SK-N-SH (cell line): ENCODE measurements around the gene NF2. TPM values are rescaled to one million over a fixed set of nuclear protein-coding genes. Genes with fewer than 3 reads are reported as not detected.

Experiments
- CTCF ChIA-PET: fragments of 300-600, 350-600 bp; formaldehyde crosslinking; extraction: SDS; loops from one replicate; lab custom pipeline; 2021; lab: Yijun Ruan, JAX
- POLR2A ChIA-PET: fragments of 350-600 bp; sonication (Branson Sonifier 250); formaldehyde crosslinking; extraction: SDS; loops from one replicate; lab custom pipeline; 2020; ENCODE audit warnings: antibody characterized with exemption, inconsistent platforms; lab: Yijun Ruan, JAX
- DNase-seq: peaks from one replicate; pipeline ENCODE4 v3.0.0; 2012
- H2AFZ ChIP-seq: fragments of 200-600 bp; sonication (generic); 2 replicates; pipeline ENCODE4 v1.8.1; 2016; ENCODE audit warnings: antibody characterized with exemption, mild to moderate bottlenecking, low read depth
- H3F3A ChIP-seq: fragments of 200-600 bp; sonication (generic); replicated peaks from 2 replicates; pipeline ENCODE3; 2016; ENCODE audit warnings: antibody characterized with exemption, mild to moderate bottlenecking; ENCODE audit not compliant: insufficient read depth
- H3K27ac ChIP-seq, 2 experiments: fragments of 200-500 bp in 1 of 2; fragments of 200-600 bp in 1 of 2; sonication (Bioruptor generic) in 1 of 2; sonication (generic), shearing (Covaris generic) in 1 of 2; 2 replicates each; pipeline versions ENCODE4 v1.5.1 to v1.6.1; 2014 to 2016; ENCODE audit warnings: low read depth in 2 of 2, inconsistent platforms in 1 of 2, low read length in 1 of 2, mild to moderate bottlenecking in 1 of 2, mixed read lengths in 1 of 2
- H3K27me3 ChIP-seq: fragments of 200-600 bp; sonication (generic), shearing (Covaris generic); 2 replicates; pipeline ENCODE4 v1.6.1; 2016; ENCODE audit warnings: mixed run types; ENCODE audit not compliant: insufficient read depth
- H3K36me3 ChIP-seq, 2 experiments: fragments of 200-500 bp in 1 of 2; fragments of 200-600 bp in 1 of 2; sonication (Bioruptor generic) in 1 of 2; sonication (generic) in 1 of 2; replicated peaks in 1 of 2; 2 replicates each; pipeline versions ENCODE3 to v1.5.1; 2014 to 2016; ENCODE audit warnings: low read length in 1 of 2, mild to moderate bottlenecking in 1 of 2; ENCODE audit not compliant: insufficient read depth in 2 of 2, control insufficient read depth in 1 of 2
- H3K4me1 ChIP-seq, 2 experiments: fragments of 200-500 bp in 1 of 2; fragments of 200-600 bp in 1 of 2; sonication (Bioruptor generic) in 1 of 2; sonication (generic), shearing (Covaris generic) in 1 of 2; 2 replicates each; pipeline versions ENCODE4 v1.5.1 to v1.6.1; 2014 to 2016; ENCODE audit warnings: low read depth in 1 of 2, low read length in 1 of 2, mixed run types in 1 of 2; ENCODE audit not compliant: insufficient read depth in 2 of 2, control insufficient read depth in 1 of 2
- H3K4me2 ChIP-seq: fragments of 200-600 bp; sonication (generic), shearing (Covaris generic); 2 replicates; pipeline ENCODE4 v1.6.1; 2017; ENCODE audit warnings: mixed run types
- H3K4me3 ChIP-seq, 2 experiments: fragments of 200-500 bp in 1 of 2; fragments of 200-600 bp in 1 of 2; sonication (Bioruptor generic) in 1 of 2; sonication (generic), shearing (Covaris generic) in 1 of 2; 2 replicates each; pipeline versions ENCODE4 v1.5.1 to v1.8.1; 2014 to 2016; ENCODE audit warnings: low read depth in 2 of 2, inconsistent platforms in 1 of 2, low read length in 1 of 2, mild to moderate bottlenecking in 1 of 2, mixed read lengths in 1 of 2, moderate library complexity in 1 of 2
- H3K79me2 ChIP-seq: fragments of 200-600 bp; sonication (generic); 2 replicates; pipeline ENCODE4 v1.8.1; 2017; ENCODE audit warnings: mild to moderate bottlenecking; ENCODE audit not compliant: insufficient read depth
- H3K9ac ChIP-seq: fragments of 200-600 bp; sonication (generic); 2 replicates; pipeline ENCODE4 v1.6.1; 2017; ENCODE audit warnings: mixed run types
- H3K9me2 ChIP-seq: fragments of 200-600 bp; sonication (generic); 2 replicates; pipeline ENCODE4 v1.6.1; 2017; ENCODE audit warnings: mixed run types
- H3K9me3 ChIP-seq: fragments of 200-600 bp; sonication (generic); 2 replicates; pipeline ENCODE4 v1.6.1; 2017; ENCODE audit warnings: mixed run types, mild to moderate bottlenecking, moderate library complexity
- H4K20me1 ChIP-seq: fragments of 200-600 bp; sonication (generic); 2 replicates; pipeline ENCODE4 v1.6.1; 2017; ENCODE audit warnings: mild to moderate bottlenecking, mixed run types; ENCODE audit not compliant: insufficient read depth
- CHD2 ChIP-seq: fragments of 150-350 bp; IDR thresholded peaks from 2 replicates; pipeline ENCODE4 v1.6.1; 2018; ENCODE audit warnings: low read length; ENCODE audit not compliant: partially characterized antibody
- CTCF ChIP-seq: fragments of 200-600 bp; sonication (generic); IDR thresholded peaks from 2 replicates; pipeline ENCODE4 v1.6.1; 2017; ENCODE audit warnings: antibody characterized with exemption, mild to moderate bottlenecking, moderate library complexity
- EP300 ChIP-seq, 2 experiments: IDR thresholded peaks; 2 replicates each; pipeline versions ENCODE4 v1.4.0 to v1.6.1; 2012; ENCODE audit warnings: borderline replicate concordance in 1 of 2, low read depth in 1 of 2, low read length in 1 of 2
- EZH2phosphoT487 ChIP-seq: fragments of 200-600 bp; sonication (generic); IDR thresholded peaks from 2 replicates; pipeline ENCODE4 v1.6.1; 2017; ENCODE audit warnings: low read depth, mixed run types, mild to moderate bottlenecking, antibody characterized with exemption, moderate library complexity, borderline replicate concordance
- FOXJ3 ChIP-seq: sonication (generic); formaldehyde crosslinking; IDR thresholded peaks from 2 replicates; pipeline ENCODE4 v1.5.1; 2020; ENCODE audit warnings: mild to moderate bottlenecking, missing genetic modification reagents
- FOXM1 ChIP-seq: IDR thresholded peaks from 2 replicates; pipeline ENCODE4 v1.4.0; 2012; ENCODE audit warnings: low read depth, mild to moderate bottlenecking
- GABPA ChIP-seq: IDR thresholded peaks from 2 replicates; pipeline ENCODE4 v1.4.0; 2012; ENCODE audit warnings: low read depth, mild to moderate bottlenecking
- GATA2 ChIP-seq: sonication (generic); formaldehyde crosslinking; IDR thresholded peaks from 2 replicates; pipeline ENCODE4 v1.5.0; 2020; ENCODE audit warnings: mild to moderate bottlenecking, missing genetic modification reagents
- IRF3 ChIP-seq: fragments of 150-350 bp; IDR thresholded peaks from 2 replicates; pipeline ENCODE4 v1.6.1; 2016; ENCODE audit warnings: mild to moderate bottlenecking, low read depth, low read length
- MAX ChIP-seq: IDR thresholded peaks from 2 replicates; pipeline ENCODE4 v1.4.0; 2012; ENCODE audit warnings: low read depth
- MEF2A ChIP-seq: IDR thresholded peaks from 2 replicates; pipeline ENCODE4 v1.4.0; 2012; ENCODE audit warnings: low read depth, borderline replicate concordance
- MXI1 ChIP-seq: IDR thresholded peaks from 2 replicates; pipeline ENCODE4 v1.6.1; 2012; ENCODE audit warnings: mild to moderate bottlenecking, low read depth, low read length, improper control_type of control experiment
- NFIC ChIP-seq: IDR thresholded peaks from 2 replicates; pipeline ENCODE4 v1.4.0; 2012; ENCODE audit warnings: borderline replicate concordance
- POLR2AphosphoS5 ChIP-seq: IDR thresholded peaks from 2 replicates; pipeline ENCODE4 v1.6.1; 2012; ENCODE audit warnings: low read depth, low read length
- RCOR1 ChIP-seq: fragments of 150-350 bp; IDR thresholded peaks from 2 replicates; pipeline ENCODE4 v1.6.1; 2017; ENCODE audit warnings: antibody characterized with exemption, low read length
- REST ChIP-seq: IDR thresholded peaks from 2 replicates; pipeline ENCODE4 v1.6.1; 2012; ENCODE audit warnings: mild to moderate bottlenecking, low read depth, low read length, moderate library complexity
- RFX5 ChIP-seq: IDR thresholded peaks from 2 replicates; pipeline ENCODE4 v1.6.1; 2012; ENCODE audit warnings: mild to moderate bottlenecking, improper control_type of control experiment, low read length
- TCF12 ChIP-seq: IDR thresholded peaks from 2 replicates; pipeline ENCODE4 v1.4.0; 2012
- TEAD4 ChIP-seq: IDR thresholded peaks from 2 replicates; pipeline ENCODE4 v1.4.0; 2012; ENCODE audit warnings: mild to moderate bottlenecking, borderline replicate concordance; ENCODE audit not compliant: insufficient read depth
- WGBS: methylation state at CpG from one replicate; pipeline ENCODE4 v1.1.6; 2017; ENCODE audit warnings: low lambda C conversion rate; 5-methylcytosine and 5-hydroxymethylcytosine counted together
- polyA plus RNA-seq, 3 experiments: library from polyadenylated mRNA; depleted of rRNA; stranded (reverse); fragments of >200 nt; gene quantifications; 2 replicates each; pipeline ENCODE4 v1.2.3, GENCODE V29; 2012

NF2 gene
- polyA plus RNA-seq, 1 of the 3 experiments (the other 2 are of a cell fraction): 44.1 TPM

GRCh38 chr22:29663180-29663821 is 59.9 kb downstream of the NF2 start:
- no peak overlapping the region for H2AFZ ChIP-seq
- H3K9me2 ChIP-seq: no peaks in the 10 kb centered on the region
- no peaks in the 10 kb centered on the region for H4K20me1 ChIP-seq
- 96% methylated on average over 7 of the region's 8 CpGs for WGBS
- POLR2A ChIA-PET: no interaction called here
- no peaks in the 10 kb centered on the region for H3K27me3 ChIP-seq
- no peaks in the 10 kb centered on the region for H3K9me3 ChIP-seq
- peaks cover 49 to 55% of the 10 kb centered on the region in 2 experiments for H3K36me3 ChIP-seq
- CTCF ChIA-PET: interaction anchor here (1.2 to 3.0 kb wide), 4 partner anchors 15 to 624 kb away, joined by 3 to 13 read pairs (median 4); no protein-coding TSS in a partner anchor
- no peak overlapping the region for H3K4me3 ChIP-seq
- no peak overlapping the region for H3K27ac ChIP-seq
- H3K4me2 ChIP-seq: no peak overlapping the region
- no peaks in the 10 kb centered on the region for H3K79me2 ChIP-seq
- DNase-seq: no peak
- no peaks in the 10 kb centered on the region; a peak in 1 of 4 replicates for H3K4me1 ChIP-seq
- H3F3A ChIP-seq: no peaks in the 10 kb centered on the region
- TF ChIP-seq IRF3 (no peak), CHD2 (no peak), FOXJ3 (CRISPR knock-in tag) (no peak), NFIC (no peak), MEF2A (no peak), EP300 (IDR thresholded peaks at IDR 0.05; ENCODE audit: borderline replicate concordance in 1 of 2, low read depth in 1 of 2, low read length in 1 of 2) (no peak), RCOR1 (no peak), CTCF (no peak), MXI1 (no peak)
- TF ChIP-seq, all 33 proteins: peak for 0
- H3K9ac ChIP-seq: no peak overlapping the region

- Histone ChIP-seq H3K4me1 (no peaks in the 10 kb centered on the region; a peak in 1 of 4 replicates), H3K4me2 (no peak overlapping the region), H3K4me3 (no peak overlapping the region), H3F3A (no peaks in the 10 kb centered on the region), H4K20me1 (no peaks in the 10 kb centered on the region), H3K9me2 (no peaks in the 10 kb centered on the region), H3K79me2 (no peaks in the 10 kb centered on the region), H3K9me3 (no peaks in the 10 kb centered on the region), H3K27ac (no peak overlapping the region)
- DNase-seq: no peak
- TF ChIP-seq GABPA (no peak), MEF2A (no peak), GATA2 (CRISPR knock-in tag) (no peak), FOXM1 (no peak), REST (no peak), MAX (no peak), POLR2AphosphoS5 (no peak), TCF12 (no peak), RFX5 (no peak), EZH2phosphoT487 (no peak), TEAD4 (no peak)
- TF ChIP-seq, all 33 proteins: peak for 0
- no peaks in the 10 kb centered on the region for H3K27me3 ChIP-seq
- CTCF ChIA-PET: interaction anchor here (1.2 to 3.0 kb wide), 2 partner anchors 24 to 340 kb away, joined by 5 to 13 read pairs; no protein-coding TSS in a partner anchor
- H3K9ac ChIP-seq: no peak overlapping the region
- POLR2A ChIA-PET: no interaction called here
- no peak overlapping the region for H2AFZ ChIP-seq
- H3K36me3 ChIP-seq: peaks cover 48 to 49% of the 10 kb centered on the region in 2 experiments
- 99% methylated on average over 8 of the region's 8 CpGs for WGBS
Measured at GRCh38 chr22:29665486-29665885, 62.1 kb downstream of the NF2 start.
